NCI-H524 (cell line): ENCODE data around the gene SRPRA.
"Not testable (repeated sequence)": the region's sequence is repeated elsewhere in the genome, so short reads cannot be mapped to it uniquely, and the experiment has no call there.

Experiments
- DNase-seq, 2 experiments: peaks; one replicate each; lab custom pipeline; 2025; lab: John Stamatoyannopoulos, UW

The SRPRA gene, protein sequence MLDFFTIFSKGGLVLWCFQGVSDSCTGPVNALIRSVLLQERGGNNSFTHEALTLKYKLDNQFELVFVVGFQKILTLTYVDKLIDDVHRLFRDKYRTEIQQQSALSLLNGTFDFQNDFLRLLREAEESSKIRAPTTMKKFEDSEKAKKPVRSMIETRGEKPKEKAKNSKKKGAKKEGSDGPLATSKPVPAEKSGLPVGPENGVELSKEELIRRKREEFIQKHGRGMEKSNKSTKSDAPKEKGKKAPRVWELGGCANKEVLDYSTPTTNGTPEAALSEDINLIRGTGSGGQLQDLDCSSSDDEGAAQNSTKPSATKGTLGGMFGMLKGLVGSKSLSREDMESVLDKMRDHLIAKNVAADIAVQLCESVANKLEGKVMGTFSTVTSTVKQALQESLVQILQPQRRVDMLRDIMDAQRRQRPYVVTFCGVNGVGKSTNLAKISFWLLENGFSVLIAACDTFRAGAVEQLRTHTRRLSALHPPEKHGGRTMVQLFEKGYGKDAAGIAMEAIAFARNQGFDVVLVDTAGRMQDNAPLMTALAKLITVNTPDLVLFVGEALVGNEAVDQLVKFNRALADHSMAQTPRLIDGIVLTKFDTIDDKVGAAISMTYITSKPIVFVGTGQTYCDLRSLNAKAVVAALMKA

DNA sequence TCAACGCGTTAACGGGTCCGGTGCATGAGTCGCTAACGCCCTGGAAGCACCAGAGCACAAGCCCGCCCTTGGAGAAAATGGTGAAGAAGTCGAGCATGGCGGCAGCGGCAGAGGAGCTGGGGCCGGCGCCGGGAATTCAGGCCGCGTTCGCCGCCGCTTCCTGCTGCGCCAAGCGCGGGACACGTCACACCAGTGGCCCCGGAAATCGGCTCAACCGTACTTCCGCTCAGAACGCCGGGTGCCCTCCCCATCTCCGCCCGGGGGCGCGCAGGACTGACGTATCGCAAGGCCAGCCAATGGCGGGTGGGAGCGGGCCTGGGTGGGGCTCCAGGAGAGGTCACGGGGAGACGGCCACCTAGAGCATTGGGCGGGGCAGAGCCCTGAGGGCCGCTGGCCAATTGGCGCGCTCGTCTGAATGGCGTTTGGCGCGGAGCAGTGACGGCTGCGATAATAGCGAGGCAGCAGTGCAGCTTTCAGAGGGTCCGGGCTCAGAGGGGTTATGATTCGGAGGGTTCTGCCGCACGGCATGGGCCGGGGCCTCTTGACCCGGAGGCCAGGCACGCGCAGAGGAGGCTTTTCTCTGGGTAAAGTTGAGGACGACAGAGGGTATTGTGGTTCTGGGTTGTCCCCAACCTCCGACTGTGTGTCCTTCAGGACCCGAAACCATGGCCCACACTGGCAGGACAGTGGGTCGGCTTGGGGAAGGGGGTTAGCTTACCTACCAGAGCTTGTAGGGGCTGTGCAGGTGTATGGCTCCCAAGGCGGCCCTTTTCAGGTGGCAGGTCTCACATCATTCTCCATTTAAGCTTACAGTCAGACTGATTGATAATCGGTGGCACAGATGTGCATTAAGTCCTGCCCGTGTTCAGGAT is at the start of gene SRPRA, which contains the start of gene FOXRED1:
Gene SRPRA, minus strand, starts transcription at position 188 of the 872 bp plus-strand sequence. Its CDS starts 91 bp downstream, at position 97.
Gene FOXRED1, plus strand, starts transcription at position 447 of the 872 bp plus-strand sequence. Its CDS starts 53 bp downstream, at position 500.
- DNase-seq = peak; percentile 92 to 98

DNA sequence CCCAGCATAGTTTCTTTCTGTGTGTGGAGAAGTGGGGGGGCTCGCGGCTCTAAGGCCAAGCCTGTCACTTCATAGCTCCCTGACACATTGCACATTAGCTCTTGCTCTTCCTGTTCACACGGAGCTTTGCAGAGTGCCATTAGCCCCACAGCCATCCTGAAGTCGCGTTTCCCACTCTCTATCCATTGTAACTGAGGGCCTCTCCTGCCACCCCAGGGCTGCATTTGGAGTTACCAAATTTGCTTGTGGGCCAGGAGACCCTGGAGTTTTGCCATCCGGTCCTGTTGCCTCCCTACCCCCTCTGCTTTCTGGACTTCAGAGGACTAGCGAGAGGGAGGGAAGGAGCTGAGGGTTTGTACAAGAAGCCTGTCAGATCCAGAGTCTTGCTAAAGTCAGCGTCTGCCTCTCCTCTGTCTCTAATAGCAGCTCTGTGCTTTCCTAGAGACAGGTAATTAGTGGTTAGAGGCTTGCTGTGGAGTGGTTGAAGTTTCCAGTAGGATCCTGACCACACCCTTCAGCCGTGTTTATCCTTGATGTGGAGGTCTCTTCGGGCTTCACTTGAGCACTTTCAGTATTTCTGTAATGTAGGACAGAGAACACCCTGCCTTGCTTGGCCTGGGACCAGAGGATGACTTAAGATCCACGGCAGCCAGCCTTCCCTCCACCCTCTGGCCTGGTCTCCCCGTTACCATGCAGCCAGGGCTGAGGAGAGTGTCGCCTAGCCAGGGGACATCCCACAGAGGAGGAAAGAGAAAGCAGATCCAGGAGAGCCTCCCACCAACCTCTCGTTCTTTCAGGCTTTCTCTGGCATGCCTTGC is 49.3 kb upstream of the SRPRA start:
- DNase-seq = no peak

DNA sequence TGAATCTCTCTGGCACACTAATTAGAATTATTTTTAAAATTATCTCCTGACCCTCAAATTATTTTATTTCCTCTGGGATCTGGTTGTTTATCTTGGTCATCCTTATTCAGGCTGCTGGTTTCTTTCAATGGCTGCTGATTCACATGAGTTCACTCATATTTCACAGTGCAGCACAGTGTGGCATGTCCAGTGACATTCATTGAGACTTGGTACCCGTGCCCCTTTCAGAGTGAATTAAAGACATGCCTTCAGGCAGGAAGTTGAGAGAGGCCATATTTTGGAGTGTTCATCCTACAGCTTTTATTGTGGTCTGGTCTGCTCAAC is 48.7 kb upstream of the SRPRA start:
- DNase-seq = no peak

DNA sequence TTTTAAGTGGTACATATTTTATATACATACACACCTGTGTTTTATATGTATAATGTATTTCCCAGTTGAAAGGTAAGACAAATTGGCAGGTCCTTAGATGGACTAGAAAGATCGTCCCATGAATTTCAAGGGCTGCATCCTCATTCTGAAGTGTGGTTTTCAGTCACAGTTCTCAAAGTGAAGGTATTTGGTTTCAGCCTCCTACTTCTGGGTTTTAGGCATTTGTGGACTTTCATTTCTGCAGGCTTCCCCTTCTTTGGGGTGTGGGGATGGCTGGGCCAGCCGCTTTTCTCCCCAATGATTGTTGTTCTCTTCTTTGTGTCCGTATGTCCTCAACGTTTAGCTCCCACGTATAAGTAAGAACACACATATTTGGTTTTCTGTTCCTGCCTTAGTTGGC is 45.1 kb upstream of the SRPRA start:
- no peak for DNase-seq

DNA sequence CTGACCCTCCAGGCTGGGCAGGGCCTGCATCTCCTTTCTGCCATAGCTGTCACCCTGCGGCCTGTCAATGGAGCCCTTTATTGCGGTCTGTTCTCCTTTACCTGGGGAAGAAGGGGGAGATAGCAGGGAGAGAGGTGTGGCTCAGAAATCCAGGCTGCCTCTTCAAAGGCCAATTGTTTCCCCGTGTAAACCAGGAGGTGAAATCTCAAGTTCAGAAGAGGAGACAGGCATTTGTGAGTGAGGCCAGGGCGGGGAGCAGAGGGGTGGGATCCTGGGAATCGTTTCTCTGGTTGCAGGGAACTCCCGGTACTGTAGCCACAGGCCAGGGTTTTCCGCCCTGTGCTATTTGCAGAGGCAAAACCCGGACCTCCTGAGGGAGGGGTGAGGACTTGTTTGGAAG is 44.3 kb upstream of the SRPRA start:
- DNase-seq = no peak

DNA sequence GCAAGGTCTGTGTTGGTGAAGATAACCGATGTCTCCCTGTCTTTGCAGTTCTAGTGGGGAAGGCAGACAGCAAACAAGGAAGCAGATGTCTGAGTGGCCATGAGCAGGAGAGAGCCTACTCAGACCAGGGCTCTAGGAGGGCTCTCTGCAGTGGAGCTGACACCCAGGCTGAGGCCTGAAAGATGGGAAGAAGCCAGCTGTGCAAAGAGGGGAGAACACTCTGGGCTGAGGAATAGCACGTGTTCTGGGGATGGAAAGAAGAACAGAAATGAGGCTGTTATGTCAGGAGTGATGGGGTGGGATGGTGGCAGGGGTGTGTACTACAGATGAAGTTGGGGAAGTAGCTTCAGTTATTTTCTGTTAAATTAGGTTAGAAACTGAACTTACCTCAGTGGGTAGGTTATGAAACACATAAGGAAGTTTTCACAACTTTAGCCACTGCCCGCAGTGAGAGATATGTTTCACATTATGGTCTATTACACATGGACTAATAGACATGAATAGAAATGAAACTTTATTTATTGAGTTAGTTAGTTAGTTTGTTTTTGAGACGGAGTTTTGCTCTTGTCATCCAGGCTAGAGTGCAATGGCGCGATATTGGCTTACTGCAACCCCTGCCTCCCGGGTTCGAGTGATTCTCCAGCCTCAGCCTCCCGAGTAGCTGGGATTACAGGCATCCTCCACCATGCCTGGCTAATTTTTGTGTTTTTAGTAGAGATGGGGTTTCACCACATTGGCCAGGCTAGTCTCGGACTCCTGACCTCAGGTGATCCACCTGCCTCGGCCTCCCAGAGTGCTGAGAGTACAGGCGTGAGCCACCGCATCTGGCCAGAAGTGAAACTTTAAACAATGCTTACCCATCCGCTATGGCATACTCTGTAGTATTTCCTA is 43.0 kb upstream of the SRPRA start:
- DNase-seq = no peak

DNA sequence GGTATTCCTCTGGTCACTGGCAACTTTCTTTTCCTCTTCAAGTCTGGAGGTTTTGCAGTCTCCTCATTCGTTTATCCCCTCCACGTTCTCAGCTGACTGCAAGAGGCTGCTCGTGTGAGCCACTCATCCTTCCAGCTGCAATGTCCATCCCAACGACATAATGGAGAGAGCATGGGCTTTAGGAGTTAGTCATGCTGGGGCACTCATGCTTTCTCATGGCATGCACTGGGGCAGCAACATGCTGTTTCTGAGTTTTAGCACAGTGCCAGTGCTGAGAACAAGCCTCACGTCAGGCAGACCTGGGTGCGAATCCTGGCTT is 42.3 kb upstream of the SRPRA start:
- no peak for DNase-seq

DNA sequence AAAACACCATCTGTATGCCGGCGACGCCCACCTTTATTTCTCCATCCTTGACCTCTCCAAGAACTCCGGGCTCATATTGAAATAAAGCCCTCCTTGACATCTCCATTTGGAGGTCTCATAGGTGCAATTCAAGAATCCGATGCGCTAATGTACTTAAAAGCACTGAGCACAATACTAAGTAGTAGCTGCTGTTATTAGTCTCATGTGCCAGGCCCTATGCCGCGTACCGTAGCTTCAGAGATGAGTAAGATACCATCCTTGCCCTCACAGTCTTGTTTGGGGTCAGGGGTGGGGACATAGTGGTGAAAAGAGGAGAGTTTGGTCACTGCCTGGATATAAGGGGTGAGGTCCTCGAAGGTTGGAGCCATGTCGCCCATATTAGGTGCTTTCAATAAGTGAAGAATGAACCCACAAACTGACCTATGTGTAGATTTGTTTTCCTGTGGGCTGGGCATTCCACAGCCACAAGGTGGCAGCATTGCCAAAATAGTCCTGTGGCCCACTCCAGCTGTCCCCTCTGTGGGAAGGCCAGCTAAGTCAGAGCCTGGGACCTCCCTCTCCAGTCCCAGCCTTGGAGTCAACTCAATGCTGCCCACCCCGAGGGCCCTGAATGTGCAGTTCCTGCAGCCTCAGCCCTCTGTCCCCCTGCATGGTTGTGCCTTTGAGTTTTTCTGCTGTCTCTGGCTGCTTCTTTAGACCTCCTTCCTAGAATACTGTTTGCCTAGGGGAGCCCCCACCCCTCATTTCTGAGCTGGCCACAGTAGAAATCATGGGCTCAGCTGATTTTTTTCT is 41.7 kb upstream of the SRPRA start:
- peak in 1 of 2 experiments; percentile 70 for DNase-seq

DNA sequence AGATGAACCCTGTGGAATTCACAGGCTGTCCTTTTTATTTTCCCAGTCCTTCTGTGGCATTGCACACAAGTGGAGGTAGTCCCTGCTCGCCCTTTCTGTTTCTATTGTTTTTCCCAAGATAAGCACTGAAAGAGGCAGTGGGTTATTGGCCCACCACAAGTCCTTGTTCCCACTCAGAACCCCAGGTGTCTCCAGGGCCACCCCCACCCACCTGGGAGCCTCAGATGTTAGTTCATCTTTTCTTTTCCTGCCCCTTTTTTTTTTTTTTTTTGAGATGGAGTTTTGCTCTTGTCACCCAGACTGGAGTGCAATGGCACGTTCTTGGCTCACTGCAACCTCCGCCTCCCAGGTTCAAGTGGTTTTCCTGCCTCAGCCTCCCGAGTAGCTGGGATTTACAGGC is 40.1 kb upstream of the SRPRA start:
- DNase-seq = not testable (repeated sequence)

DNA sequence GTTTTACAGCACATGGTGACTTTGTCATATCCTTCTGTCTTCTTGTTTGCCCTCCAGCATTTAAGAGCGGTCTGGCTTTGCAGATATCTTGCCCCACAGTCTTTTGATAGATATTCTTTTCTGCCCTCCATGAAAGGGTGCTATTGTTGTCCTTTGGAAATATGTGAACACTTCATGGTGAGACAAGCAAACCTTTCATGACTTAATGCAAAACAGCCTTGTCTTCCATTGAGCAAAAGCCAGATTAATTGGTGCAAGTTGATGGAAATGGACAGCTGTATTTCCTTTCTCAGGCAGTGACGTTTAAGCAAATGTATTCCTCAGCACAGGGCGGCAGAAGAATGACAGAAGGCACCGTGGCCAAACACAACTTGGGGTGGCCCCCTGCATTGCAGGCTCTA is 39.6 kb upstream of the SRPRA start:
- no peak for DNase-seq

DNA sequence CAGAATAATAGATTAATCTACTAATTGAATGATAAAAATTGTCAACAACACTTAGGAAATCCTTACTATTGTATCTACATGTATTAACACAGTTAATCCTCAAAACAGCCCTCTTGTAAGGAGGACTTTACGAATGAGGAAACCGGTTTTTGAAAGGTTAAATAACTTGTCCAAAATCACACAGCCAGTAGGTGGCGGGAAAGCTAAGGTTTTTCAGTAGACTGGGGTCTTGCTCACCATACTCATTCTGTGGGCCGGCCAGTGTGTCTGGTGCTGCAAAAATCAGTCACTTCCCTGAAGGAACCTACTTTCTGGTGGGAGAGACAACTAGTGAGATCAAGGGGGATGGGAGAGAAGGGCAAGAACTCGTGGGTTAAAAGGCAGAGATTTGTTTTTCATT is 39.0 kb upstream of the SRPRA start:
- DNase-seq = peak in 1 of 2 experiments; percentile 64

DNA sequence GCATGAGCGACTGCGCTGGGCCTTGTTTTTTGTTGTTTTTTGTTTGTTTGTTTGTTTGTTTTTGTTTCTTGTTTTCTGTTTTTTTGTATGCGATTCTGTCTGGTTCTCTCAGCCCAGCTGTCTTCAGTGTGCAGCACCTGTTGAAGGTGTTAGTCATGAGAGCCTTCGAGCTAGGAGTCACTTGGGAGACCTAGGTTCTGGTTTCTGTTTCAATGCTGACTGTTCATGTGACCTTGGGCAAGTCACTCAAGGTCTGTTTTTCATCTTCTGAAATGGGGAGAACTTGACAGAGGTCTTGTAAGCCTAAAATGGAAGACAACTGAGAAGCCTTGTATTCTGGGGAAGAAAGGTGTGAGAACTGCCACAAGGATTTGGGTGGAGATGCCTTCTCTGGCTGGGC is 37.0 kb upstream of the SRPRA start:
- no peak for DNase-seq

DNA sequence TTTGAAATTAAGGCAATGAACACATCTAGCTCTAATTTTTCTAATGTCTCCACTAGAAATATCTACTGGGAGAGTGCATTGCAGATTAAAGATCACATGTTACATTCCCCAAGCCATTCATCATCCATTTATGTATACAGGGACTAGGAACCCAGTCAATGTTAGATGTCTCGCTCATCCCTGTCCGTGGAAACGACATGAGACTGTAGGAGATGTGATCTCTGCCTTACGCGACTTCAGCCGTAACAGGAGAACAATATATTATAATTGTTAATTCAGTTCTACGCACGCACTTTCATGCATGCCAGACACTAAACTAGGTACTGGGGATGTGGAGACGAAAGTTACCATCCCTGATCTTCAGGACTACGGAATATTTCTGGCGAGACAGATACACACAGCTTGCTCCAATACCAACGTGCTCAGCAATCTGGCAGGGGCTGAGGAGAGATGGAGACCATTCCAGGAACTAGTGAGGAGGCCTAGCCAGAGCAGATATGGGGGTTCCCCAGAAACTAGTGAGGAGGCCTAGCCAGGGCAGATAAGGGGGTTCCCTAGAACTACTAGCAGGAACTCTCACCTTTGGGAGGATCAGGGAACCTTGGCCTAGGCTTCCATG is 35.9 kb upstream of the SRPRA start:
- DNase-seq = no peak

DNA sequence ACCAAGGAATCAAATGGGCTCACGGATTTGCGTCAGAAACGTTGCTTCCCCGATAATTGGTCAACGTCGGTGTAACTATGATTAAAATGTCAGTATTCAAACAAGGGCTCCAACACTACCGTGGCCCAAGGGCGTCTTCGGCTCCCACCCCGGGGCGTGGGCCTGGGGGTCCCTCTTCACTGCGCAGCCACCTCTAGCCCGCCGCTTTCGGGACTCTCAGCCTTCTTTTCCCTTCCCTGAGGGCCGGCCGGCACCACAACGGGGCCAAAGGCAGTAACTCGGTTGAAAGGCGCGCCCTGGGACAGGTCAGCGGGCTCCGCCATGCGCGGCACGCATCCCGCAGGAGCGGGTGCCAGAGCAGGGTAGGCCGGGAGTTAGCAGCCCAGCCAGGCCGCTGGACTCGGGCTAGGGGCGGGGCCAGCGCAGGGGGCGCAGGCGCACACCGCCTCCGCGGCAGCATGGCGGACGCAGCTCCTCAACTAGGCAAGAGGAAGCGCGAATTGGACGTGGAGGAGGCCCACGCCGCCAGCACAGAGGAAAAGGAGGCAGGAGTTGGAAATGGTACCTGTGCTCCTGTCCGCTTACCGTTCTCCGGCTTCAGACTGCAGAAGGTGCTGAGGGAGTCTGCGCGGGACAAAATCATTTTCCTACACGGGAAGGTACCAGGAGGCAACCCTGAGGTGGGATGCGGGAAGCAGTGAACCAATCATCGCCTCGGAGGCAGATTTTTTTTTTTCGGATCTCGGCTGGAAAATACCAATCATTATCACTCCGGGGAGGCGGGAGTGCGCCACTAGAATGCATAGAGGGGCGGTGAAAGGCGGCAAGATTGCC is 35.1 kb upstream of the SRPRA start, which contains the start of gene DCPS:
Gene DCPS, plus strand, starts transcription at position 438 of the 834 bp plus-strand sequence. Its CDS starts 21 bp downstream, at position 459.
- DNase-seq = peak; percentile 66 to 82

DNA sequence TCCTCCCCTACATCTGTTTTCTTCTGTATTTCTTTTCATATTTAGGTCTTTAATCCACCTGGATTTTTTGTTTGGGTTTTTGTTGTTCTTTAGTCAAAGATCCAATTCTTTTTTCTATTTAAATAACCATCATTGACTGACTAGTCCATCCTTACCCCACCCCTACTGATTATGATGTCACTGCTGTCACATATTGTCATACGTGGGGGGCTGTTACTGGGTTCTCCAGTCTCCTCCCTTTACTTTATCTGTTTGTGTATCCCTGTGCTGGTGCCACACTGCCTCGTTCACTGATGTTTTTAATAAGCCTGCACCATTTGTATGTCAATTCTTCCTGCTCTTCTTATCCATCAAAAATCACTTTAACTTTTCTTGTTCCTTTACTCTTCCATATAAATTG is 28.3 kb upstream of the SRPRA start:
- DNase-seq = no peak

DNA sequence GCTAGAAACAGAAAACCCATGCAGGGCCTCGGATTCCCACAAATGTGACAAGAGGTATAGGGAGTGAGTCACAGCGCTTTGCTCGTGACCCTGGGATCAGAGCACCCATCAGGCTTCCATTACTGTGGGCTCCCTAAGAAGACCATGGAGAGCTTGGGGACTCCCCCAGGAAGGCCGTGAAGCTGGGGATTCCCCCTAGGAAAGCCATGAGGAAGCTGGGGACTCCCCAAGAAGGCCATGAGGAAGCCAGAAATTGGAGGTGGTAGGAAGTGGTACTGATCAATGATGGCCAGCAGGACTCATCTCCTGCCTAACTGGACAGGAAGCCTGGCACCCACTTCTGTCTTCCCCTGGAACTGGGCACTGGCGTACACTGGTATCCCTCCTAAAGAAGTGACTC is 25.0 kb upstream of the SRPRA start:
- DNase-seq = no peak

DNA sequence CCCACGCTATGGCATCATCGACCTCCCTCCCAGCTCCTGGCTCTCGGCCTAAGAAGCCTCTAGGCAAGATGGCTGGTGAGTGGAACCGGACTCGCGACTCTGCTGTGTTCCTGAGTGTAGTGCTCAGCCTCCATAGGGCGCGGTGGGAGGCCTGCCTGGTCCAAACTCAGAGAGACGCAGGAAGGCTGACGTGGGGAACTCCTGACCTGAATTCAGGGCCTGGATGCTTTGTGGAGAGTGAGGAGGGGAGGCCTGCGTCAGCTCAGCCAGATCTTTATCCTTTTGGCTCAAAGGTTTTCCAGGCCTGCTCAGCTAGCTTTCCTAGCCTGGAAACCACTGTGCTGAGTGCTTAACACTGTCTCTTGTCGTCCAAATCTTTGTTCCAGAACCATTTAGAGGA is 22.2 kb upstream of the SRPRA start:
- no peak for DNase-seq

DNA sequence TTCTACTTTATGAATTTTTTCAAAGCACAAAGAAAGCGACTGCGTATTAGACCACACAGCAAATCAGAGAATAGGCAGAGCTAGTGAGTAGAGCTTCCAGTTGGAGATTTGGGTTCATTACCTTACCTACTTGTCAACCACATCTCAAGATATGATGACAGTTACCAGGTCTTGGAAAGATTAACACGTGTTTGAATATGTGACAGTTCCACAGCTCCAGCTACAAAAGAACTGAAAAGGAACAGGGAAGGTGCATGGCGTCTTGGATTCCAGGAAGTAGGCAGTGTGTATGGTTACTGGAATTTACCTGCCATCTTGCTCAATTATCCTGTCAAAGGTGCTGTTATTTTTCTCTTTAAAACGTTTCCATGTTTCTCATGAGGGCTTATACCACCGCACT is 19.5 kb upstream of the SRPRA start:
- DNase-seq = no peak

DNA sequence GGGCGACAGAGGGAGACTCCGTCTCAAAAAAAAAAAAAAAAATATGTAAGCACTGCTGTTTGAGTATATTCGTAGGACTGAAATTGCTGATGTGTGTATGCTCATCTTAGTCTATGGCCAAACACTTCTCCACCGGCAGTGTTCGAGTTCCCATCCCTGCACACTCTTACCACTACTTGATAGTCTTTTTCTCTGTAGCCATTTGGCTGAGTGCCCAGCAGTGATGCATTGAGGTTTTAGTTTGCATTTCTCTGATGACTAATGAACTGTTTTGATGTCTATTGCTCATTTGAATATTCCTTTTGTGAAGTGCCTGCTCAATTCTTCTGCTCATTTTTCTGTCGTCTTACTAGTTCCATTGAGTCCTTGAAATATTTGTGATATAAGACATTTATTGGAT is 16.1 kb upstream of the SRPRA start:
- no peak for DNase-seq
